Testis (tissue), 2 donors: ENCODE results near the gene ANO1.

Experiments used
- CTCF ChIP-seq, 3 experiments: fragments of 450-650 bp in 2 of 3; fragments of 200-600 bp in 1 of 3; sonication (generic) in 1 of 3; IDR thresholded peaks; one replicate each; pipeline ENCODE4 v1.5.1; 2016 to 2019; ENCODE audit warnings: antibody characterized with exemption in 3 of 3, mild to moderate bottlenecking in 2 of 3, moderate library complexity in 1 of 3
- POLR2A ChIP-seq: fragments of 450-650 bp; IDR thresholded peaks from one replicate; pipeline ENCODE4 v1.6.1; 2017; ENCODE audit warnings: antibody characterized with exemption, mild to moderate bottlenecking, moderate library complexity

- TF ChIP-seq CTCF (IDR thresholded peaks at IDR 0.05) (no peak), POLR2A (no peak)
These were observed 24.1 kb upstream of the ANO1 start for GRCh38 chr11:70054004-70054403.
